Measurements from ENCODE around the gene MAST3.

MAST3 gene

DNA sequence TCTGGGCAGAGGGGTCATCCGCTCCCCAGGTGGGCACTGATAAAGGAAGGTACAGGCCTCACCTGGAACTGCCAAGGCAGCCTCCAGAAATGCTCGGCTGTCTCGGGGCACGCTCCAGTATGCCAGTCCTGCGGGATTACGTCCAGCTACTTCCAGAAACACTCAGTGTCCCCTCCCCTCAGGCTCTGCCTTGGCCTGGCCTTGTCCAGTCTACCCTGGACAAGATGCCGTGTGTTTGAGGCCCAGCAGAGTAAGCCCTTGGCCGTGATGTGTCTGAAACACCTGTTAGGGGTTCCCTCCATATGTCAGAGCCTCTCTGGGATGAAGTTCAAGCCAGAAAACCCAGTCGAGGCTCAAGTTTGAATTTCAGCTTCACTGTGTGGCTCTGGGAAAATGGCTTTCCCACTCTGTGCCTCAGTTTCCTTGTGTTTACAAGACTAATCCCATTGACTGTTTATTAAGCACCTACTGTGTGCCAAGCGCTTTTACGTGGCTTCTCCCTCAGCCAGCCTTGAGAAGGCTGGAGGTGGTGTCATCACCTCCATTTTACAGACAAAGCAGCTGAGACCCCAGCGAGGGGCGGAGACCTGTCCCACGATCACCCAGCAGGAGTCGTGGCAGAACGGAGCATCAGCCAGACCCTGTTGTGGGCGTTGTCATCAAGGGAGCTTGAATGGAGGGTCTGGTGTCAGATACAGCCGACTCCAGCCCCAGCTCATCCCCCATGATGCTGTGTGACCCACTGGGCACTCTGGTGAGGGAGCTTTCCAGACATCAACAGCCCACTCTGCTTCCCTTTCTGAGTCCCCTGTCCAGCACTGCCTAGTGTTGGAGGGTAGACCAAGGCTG, 53.4 kb downstream of the MAST3 start:
- H3K27ac Mint-ChIP-seq = no peak overlapping the region
- TF ChIP-seq, protein P1, sequence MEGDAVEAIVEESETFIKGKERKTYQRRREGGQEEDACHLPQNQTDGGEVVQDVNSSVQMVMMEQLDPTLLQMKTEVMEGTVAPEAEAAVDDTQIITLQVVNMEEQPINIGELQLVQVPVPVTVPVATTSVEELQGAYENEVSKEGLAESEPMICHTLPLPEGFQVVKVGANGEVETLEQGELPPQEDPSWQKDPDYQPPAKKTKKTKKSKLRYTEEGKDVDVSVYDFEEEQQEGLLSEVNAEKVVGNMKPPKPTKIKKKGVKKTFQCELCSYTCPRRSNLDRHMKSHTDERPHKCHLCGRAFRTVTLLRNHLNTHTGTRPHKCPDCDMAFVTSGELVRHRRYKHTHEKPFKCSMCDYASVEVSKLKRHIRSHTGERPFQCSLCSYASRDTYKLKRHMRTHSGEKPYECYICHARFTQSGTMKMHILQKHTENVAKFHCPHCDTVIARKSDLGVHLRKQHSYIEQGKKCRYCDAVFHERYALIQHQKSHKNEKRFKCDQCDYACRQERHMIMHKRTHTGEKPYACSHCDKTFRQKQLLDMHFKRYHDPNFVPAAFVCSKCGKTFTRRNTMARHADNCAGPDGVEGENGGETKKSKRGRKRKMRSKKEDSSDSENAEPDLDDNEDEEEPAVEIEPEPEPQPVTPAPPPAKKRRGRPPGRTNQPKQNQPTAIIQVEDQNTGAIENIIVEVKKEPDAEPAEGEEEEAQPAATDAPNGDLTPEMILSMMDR (IDR thresholded peaks at IDR 0.05) = no peak
- H3K27me3 Mint-ChIP-seq (ENCODE audit: low read depth, poor library complexity) = peaks cover 3% of the 10 kb centered on the region
- peak overlapping the region; percentile 81 for H3K4me3 Mint-ChIP-seq
- H3K9me3 Mint-ChIP-seq = no peaks in the 10 kb centered on the region
- H3K4me1 Mint-ChIP-seq = peaks cover 22% of the 10 kb centered on the region
- no peak for DNase-seq
- H3K36me3 Mint-ChIP-seq (ENCODE audit: low read depth) = peaks cover 17% of the 10 kb centered on the region

DNA sequence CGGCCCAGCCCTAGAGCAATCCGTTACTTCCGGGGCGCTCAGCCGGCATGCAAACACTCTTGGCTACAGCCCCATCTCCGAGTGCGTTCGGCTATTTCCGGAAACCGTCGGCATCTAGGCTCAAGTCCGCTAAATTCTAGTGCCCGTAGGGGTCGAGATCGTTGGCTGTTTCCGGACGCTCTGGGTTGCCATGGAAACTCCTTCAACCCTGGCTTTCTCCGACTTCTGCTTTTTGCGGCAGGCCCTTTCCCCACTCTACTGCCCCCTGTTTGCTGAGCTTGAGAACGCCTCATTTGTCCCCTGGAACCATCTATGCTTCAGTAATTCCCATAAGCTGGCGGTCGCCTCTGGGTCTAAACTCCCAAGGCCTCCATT, 54.9 kb downstream of the MAST3 start:
- peaks cover 32% of the 10 kb centered on the region for H3K4me1 Mint-ChIP-seq
- peak overlapping the region; percentile 99 for H3K27ac Mint-ChIP-seq
- peaks cover 14% of the 10 kb centered on the region for H3K36me3 Mint-ChIP-seq (ENCODE audit: low read depth)
- no peaks in the 10 kb centered on the region for H3K9me3 Mint-ChIP-seq
- TF ChIP-seq, protein P1 (IDR thresholded peaks at IDR 0.05) = peak; percentile 65
- peak; percentile 99 for DNase-seq
- H3K4me3 Mint-ChIP-seq = peak overlapping the region; percentile 81
- no peaks in the 10 kb centered on the region for H3K27me3 Mint-ChIP-seq (ENCODE audit: low read depth, poor library complexity)

DNA sequence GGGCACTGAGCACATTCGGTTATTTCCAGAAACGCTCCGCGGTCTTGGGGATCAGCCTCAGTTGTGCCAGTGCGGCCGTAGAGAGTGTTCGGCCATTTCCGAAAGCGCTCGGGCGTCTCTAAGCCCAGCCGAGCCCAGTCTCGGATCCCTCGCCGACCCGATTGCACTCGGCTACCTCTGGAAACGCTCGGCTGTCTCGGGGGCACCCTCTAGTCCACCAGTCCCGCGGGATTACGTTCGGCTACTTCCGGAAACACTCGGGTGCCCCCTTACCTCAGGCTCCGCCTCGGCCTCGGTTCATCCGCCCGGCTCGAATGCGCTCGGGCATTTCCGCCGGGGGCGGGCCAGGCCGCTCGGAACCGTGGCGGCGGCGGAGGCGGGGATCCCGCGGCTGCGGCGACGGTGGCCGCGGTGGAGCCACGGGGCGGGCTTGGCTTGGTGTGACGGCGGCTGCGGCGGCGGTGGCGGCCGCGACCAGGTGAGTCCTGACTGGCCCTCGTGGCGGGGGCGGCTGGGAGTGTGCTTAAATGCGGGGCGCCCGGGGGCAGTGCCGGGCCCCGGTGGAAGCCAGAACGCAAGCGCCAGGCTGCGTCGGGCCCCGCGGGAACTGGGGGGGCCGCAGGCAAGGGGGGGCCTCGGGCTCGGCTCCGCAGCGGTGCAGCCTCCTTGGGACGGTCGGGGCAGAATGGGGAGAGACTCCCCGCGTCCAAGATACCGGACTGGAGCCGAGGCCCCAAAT, 55.4 kb downstream of the MAST3 start, which contains the start of gene PIK3R2:
PIK3R2 (plus strand) TSS at position 347 of the 739 bp plus-strand sequence. CDS start 2,717 bp downstream, outside the sequence.
- peak; percentile 100 for DNase-seq
- TF ChIP-seq, protein P1 (IDR thresholded peaks at IDR 0.05) = no peak
- Mint-ChIP-seq H3K4me3 (peak within 1 kb of the TSS; percentile 92), H3K4me1 (peaks cover 37% of the 10 kb centered on the region), H3K9me3 (no peaks in the 10 kb centered on the region), H3K27ac (peak within 1 kb of the TSS; percentile 99), H3K27me3 (ENCODE audit: low read depth, poor library complexity) (no peaks in the 10 kb centered on the region), H3K36me3 (ENCODE audit: low read depth) (peaks cover 10% of the 10 kb centered on the region)

DNA sequence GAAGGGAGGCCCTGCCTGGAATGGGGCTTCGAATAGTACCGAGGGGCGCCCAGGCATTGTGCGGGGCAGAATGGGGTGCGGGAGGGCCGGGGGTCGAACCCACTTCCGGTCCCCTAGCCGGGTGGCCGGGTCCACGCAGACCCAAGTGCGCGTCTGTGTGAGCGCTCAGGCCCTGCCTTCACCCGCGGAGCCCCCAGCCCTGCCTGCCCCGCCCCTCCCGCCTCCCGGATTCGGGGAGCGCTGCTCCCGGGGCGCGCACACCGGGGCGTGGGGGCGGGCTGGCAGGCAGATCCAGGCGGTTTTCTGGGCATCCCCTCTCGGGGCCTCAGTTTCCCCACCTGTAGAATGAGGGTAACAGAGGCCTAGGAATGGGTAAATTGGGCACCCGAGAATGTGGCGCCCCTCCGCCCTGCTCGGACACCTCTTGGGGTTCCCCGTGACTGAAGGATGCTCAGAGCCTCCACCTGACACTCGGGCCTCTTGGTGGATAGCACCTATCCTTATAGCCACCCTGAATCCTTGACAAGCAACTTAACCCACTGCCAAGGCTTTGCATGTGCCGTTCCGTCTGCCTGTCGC, 56.1 kb downstream of the MAST3 start:
- DNase-seq = peak; percentile 49
- H3K27ac Mint-ChIP-seq = peak overlapping the region; percentile 83
- H3K36me3 Mint-ChIP-seq (ENCODE audit: low read depth) = peaks cover 5% of the 10 kb centered on the region
- H3K4me3 Mint-ChIP-seq = peak overlapping the region; percentile 92
- H3K27me3 Mint-ChIP-seq (ENCODE audit: low read depth, poor library complexity) = no peaks in the 10 kb centered on the region
- no peaks in the 10 kb centered on the region for H3K9me3 Mint-ChIP-seq
- TF ChIP-seq, protein P1 (IDR thresholded peaks at IDR 0.05) = no peak
- peaks cover 40% of the 10 kb centered on the region for H3K4me1 Mint-ChIP-seq

DNA sequence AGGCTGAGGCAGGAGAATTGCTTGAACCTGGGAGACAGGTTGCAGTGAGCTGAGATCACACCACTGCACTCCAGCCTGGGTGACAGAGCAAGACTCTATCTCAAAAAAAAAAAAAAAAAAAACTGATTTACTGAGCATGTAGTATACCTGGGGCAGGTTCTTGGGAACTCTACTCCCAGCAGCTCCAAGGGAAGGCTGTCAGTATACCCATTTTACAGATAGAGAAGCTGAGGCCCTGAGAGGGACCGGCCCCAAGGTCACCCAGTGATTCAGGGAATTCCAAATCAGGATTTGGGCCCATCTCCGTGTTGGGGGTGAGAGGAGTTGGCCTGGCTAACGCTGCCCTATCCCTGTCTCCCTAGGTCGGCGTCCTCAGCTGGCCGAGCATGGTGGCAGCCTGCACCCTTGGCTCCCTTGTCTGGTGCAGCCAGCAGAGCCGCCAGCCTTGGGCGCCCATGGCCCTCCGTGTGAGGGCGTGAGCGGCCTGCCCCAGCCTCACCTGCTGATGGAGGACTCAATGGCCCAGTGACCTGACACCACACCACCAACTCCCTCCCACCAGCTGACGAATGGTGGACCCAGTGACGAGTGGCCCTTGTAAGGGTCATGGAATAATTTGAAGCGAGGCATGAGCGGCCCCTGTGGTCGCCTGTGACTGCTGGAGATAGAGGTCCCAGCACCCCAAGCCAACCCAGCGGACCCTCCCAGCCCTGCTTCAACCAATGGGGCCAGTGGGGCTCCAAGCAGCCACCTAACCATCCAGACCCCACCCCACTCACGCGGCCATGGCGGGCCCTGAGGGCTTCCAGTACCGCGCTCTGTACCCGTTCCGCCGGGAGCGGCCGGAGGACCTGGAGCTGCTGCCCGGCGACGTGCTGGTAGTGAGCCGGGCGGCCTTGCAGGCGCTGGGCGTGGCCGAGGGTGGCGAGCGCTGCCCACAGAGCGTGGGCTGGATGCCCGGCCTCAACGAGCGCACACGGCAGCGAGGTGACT, 57.8 kb downstream of the MAST3 start:
- H3K36me3 Mint-ChIP-seq (ENCODE audit: low read depth) = peaks cover 8% of the 10 kb centered on the region
- H3K27me3 Mint-ChIP-seq (ENCODE audit: low read depth, poor library complexity) = no peaks in the 10 kb centered on the region
- H3K9me3 Mint-ChIP-seq = no peaks in the 10 kb centered on the region
- no peak for DNase-seq
- TF ChIP-seq, protein P1 (IDR thresholded peaks at IDR 0.05) = no peak
- no peak overlapping the region for H3K4me3 Mint-ChIP-seq
- no peak overlapping the region for H3K27ac Mint-ChIP-seq
- H3K4me1 Mint-ChIP-seq = peaks cover 42% of the 10 kb centered on the region

Measured in nephron progenitor cell (in vitro differentiated cells).